ENCODE data around the gene TTC7B.

Gene TTC7B

GRCh38 chr14:90484291-90484690 lies 331.9 kb downstream of the TTC7B start:
- no peak for DNase-seq
- H4K91ac ChIP-seq (ENCODE audit: low read depth, low read length), result no peak overlapping the region
- no peak overlapping the region for H2BK120ac ChIP-seq (ENCODE audit: insufficient read depth, low read length, poor library complexity)

DNA sequence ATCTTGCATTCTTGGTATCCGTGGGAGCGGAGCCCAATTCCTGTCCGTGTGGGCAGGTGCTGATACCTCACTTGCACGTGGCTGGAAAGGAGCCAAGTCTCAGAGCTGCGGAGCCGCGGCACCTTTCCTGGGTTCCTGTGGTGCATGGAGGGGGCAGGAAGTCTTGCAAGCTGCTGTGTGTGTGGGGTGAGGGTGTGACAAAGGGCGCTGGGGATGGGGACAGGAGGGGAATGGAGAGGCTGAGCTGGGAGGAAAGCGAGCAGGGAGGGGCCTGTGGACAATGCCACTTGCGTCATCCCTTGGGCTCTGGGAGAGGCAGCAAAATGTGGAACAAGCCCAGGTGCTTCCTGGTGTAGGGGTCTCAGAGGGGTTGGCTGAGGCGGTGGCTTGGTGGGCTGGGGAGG lies 332.7 kb downstream of the TTC7B start:
- H3K79me1 ChIP-seq (ENCODE audit: low read length), result no peaks in the 10 kb centered on the region
- H4K8ac ChIP-seq (ENCODE audit: low read depth, low read length), result no peak overlapping the region
- H3K4me1 ChIP-seq (ENCODE audit: control insufficient read depth in 1 of 2, insufficient read depth in 2 of 2, low read length in 2 of 2), result no peaks in the 10 kb centered on the region
- H2BK120ac ChIP-seq (ENCODE audit: insufficient read depth, low read length, poor library complexity), result no peak overlapping the region
- H4K91ac ChIP-seq (ENCODE audit: low read depth, low read length), result no peak overlapping the region
- no peak overlapping the region for H3K4ac ChIP-seq (ENCODE audit: low read depth, low read length)
- no peak overlapping the region for H3K4me2 ChIP-seq (ENCODE audit: low read length)
- WGBS (ENCODE audit: extremely low coverage, insufficient coverage, insufficient read length), result no CpG with 5 or more reads among the region's 11 CpGs
- no peak overlapping the region for H3K4me3 ChIP-seq (ENCODE audit: low read depth, low read length)
- H2AK5ac ChIP-seq (ENCODE audit: low read length), result no peak overlapping the region
- no peaks in the 10 kb centered on the region for H3K79me2 ChIP-seq (ENCODE audit: control insufficient read depth, insufficient read depth, low read length, poor library complexity)
- no peak overlapping the region for H2BK5ac ChIP-seq (ENCODE audit: low read depth, low read length, poor library complexity)
- H3K14ac ChIP-seq (ENCODE audit: low read length), result no peak overlapping the region
- H3K23ac ChIP-seq (ENCODE audit: low read length), result no peak overlapping the region
- no peaks in the 10 kb centered on the region for H3K9me3 ChIP-seq (ENCODE audit: insufficient read depth, low read depth, low read length)
- no peak overlapping the region for H3K9ac ChIP-seq (ENCODE audit: low read length)
- H3K18ac ChIP-seq (ENCODE audit: low read length), result no peak overlapping the region
- H3K27me3 ChIP-seq (ENCODE audit: insufficient read depth, low read length), result no peaks in the 10 kb centered on the region
- H2AFZ ChIP-seq (ENCODE audit: insufficient read depth, low read length, poor library complexity), result no peak overlapping the region
- H2BK12ac ChIP-seq (ENCODE audit: low read length), result no peak overlapping the region
- H4K12ac ChIP-seq (ENCODE audit: low read depth, low read length), result no peak overlapping the region
- no peak for DNase-seq
- no peak overlapping the region for H3K27ac ChIP-seq (ENCODE audit: low read depth, low read length)
- no peaks in the 10 kb centered on the region for H3K36me3 ChIP-seq (ENCODE audit: control insufficient read depth in 1 of 2, insufficient read depth in 2 of 2, low read length in 2 of 2)

More at GRCh38 chr14:90484291-90484690, 331.9 kb downstream of the TTC7B start:
- Histone ChIP-seq H3K27ac (ENCODE audit: low read depth, low read length) (no peak overlapping the region), H3K4me3 (ENCODE audit: low read depth, low read length) (no peak overlapping the region), H3K4ac (ENCODE audit: low read depth, low read length) (no peak overlapping the region), H3K4me2 (ENCODE audit: low read length) (no peak overlapping the region), H2AK5ac (ENCODE audit: low read length) (no peak overlapping the region), H3K79me1 (ENCODE audit: low read length) (no peaks in the 10 kb centered on the region), H3K79me2 (ENCODE audit: control insufficient read depth, insufficient read depth, low read length, poor library complexity) (no peaks in the 10 kb centered on the region), H2AFZ (ENCODE audit: insufficient read depth, low read length, poor library complexity) (no peak overlapping the region), H2BK12ac (ENCODE audit: low read length) (no peak overlapping the region), H3K27me3 (ENCODE audit: insufficient read depth, low read length) (no peaks in the 10 kb centered on the region), H3K9ac (ENCODE audit: low read length) (no peak overlapping the region), H3K14ac (ENCODE audit: low read length) (no peak overlapping the region), H3K9me3 (ENCODE audit: insufficient read depth, low read depth, low read length) (no peaks in the 10 kb centered on the region), H3K18ac (ENCODE audit: low read length) (no peak overlapping the region), H4K8ac (ENCODE audit: low read depth, low read length) (no peak overlapping the region), H3K4me1 (ENCODE audit: control insufficient read depth in 1 of 2, insufficient read depth in 2 of 2, low read length in 2 of 2) (no peaks in the 10 kb centered on the region), H2BK5ac (ENCODE audit: low read depth, low read length, poor library complexity) (no peak overlapping the region), H3K36me3 (ENCODE audit: control insufficient read depth in 1 of 2, insufficient read depth in 2 of 2, low read length in 2 of 2) (no peaks in the 10 kb centered on the region), H4K12ac (ENCODE audit: low read depth, low read length) (no peak overlapping the region), H3K23ac (ENCODE audit: low read length) (no peak overlapping the region)
- WGBS (ENCODE audit: extremely low coverage, insufficient coverage, insufficient read length), result 100% methylated on average over 2 of the region's 3 CpGs

DNA sequence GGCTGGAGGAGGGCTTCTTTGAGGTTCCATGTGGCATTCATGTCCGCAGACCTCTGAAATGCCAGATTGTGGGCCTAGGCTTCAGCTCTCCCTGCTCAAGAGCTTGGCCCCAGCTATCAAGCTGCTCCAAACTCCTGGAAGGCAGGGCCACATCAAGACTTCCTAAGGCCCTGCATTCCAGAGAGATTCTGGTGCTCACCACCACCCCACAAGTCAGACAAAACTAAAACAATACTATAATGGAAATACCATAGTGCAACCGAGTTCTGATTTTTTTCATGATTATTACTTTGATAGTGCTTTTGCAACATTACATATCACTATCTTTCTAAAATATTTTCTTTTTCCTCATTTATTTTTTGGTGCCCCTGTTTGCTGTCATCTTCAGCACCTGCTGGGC lies 333.1 kb downstream of the TTC7B start:
- no peak overlapping the region for H4K8ac ChIP-seq (ENCODE audit: low read depth, low read length)
- H3K36me3 ChIP-seq (ENCODE audit: control insufficient read depth in 1 of 2, insufficient read depth in 2 of 2, low read length in 2 of 2), result no peaks in the 10 kb centered on the region
- H2AK5ac ChIP-seq (ENCODE audit: low read length), result no peak overlapping the region
- no peak overlapping the region for H3K27ac ChIP-seq (ENCODE audit: low read depth, low read length)
- H3K27me3 ChIP-seq (ENCODE audit: insufficient read depth, low read length), result no peaks in the 10 kb centered on the region
- no peak overlapping the region for H3K9ac ChIP-seq (ENCODE audit: low read length)
- no peak overlapping the region for H3K4ac ChIP-seq (ENCODE audit: low read depth, low read length)
- no peak overlapping the region for H3K18ac ChIP-seq (ENCODE audit: low read length)
- no peak overlapping the region for H2BK5ac ChIP-seq (ENCODE audit: low read depth, low read length, poor library complexity)
- no peak for DNase-seq
- no peak overlapping the region for H4K91ac ChIP-seq (ENCODE audit: low read depth, low read length)
- H2AFZ ChIP-seq (ENCODE audit: insufficient read depth, low read length, poor library complexity), result no peak overlapping the region
- no peak overlapping the region for H3K4me2 ChIP-seq (ENCODE audit: low read length)
- no peak overlapping the region for H4K12ac ChIP-seq (ENCODE audit: low read depth, low read length)
- no peak overlapping the region for H3K23ac ChIP-seq (ENCODE audit: low read length)
- H2BK120ac ChIP-seq (ENCODE audit: insufficient read depth, low read length, poor library complexity), result no peak overlapping the region
- H2BK12ac ChIP-seq (ENCODE audit: low read length), result no peak overlapping the region
- no peaks in the 10 kb centered on the region for H3K4me1 ChIP-seq (ENCODE audit: control insufficient read depth in 1 of 2, insufficient read depth in 2 of 2, low read length in 2 of 2)
- no peaks in the 10 kb centered on the region for H3K79me1 ChIP-seq (ENCODE audit: low read length)
- no peak overlapping the region for H3K14ac ChIP-seq (ENCODE audit: low read length)
- no peaks in the 10 kb centered on the region for H3K9me3 ChIP-seq (ENCODE audit: insufficient read depth, low read depth, low read length)
- WGBS (ENCODE audit: extremely low coverage, insufficient coverage, insufficient read length), result no CpG with 5 or more reads among the region's 2 CpGs
- H3K79me2 ChIP-seq (ENCODE audit: control insufficient read depth, insufficient read depth, low read length, poor library complexity), result no peaks in the 10 kb centered on the region
- no peak overlapping the region for H3K4me3 ChIP-seq (ENCODE audit: low read depth, low read length)

- H3K4me1 ChIP-seq (ENCODE audit: control insufficient read depth in 1 of 2, insufficient read depth in 2 of 2, low read length in 2 of 2), result no peaks in the 10 kb centered on the region
- H3K9me3 ChIP-seq (ENCODE audit: insufficient read depth, low read depth, low read length), result no peaks in the 10 kb centered on the region
- no peak overlapping the region for H3K23ac ChIP-seq (ENCODE audit: low read length)
- DNase-seq, result no peak
- H3K14ac ChIP-seq (ENCODE audit: low read length), result no peak overlapping the region
- no peak overlapping the region for H2BK5ac ChIP-seq (ENCODE audit: low read depth, low read length, poor library complexity)
- no peaks in the 10 kb centered on the region for H3K79me1 ChIP-seq (ENCODE audit: low read length)
- H4K8ac ChIP-seq (ENCODE audit: low read depth, low read length), result no peak overlapping the region
- no peak overlapping the region for H3K9ac ChIP-seq (ENCODE audit: low read length)
- no peak overlapping the region for H3K4ac ChIP-seq (ENCODE audit: low read depth, low read length)
- no peak overlapping the region for H3K4me2 ChIP-seq (ENCODE audit: low read length)
- H3K79me2 ChIP-seq (ENCODE audit: control insufficient read depth, insufficient read depth, low read length, poor library complexity), result no peaks in the 10 kb centered on the region
- no peak overlapping the region for H4K12ac ChIP-seq (ENCODE audit: low read depth, low read length)
- H2AK5ac ChIP-seq (ENCODE audit: low read length), result no peak overlapping the region
- H4K91ac ChIP-seq (ENCODE audit: low read depth, low read length), result no peak overlapping the region
- H2BK120ac ChIP-seq (ENCODE audit: insufficient read depth, low read length, poor library complexity), result no peak overlapping the region
- H3K27me3 ChIP-seq (ENCODE audit: insufficient read depth, low read length), result no peaks in the 10 kb centered on the region
- H3K36me3 ChIP-seq (ENCODE audit: control insufficient read depth in 1 of 2, insufficient read depth in 2 of 2, low read length in 2 of 2), result no peaks in the 10 kb centered on the region
- no peak overlapping the region for H3K27ac ChIP-seq (ENCODE audit: low read depth, low read length)
- H3K4me3 ChIP-seq (ENCODE audit: low read depth, low read length), result no peak overlapping the region
- H2BK12ac ChIP-seq (ENCODE audit: low read length), result no peak overlapping the region
- H2AFZ ChIP-seq (ENCODE audit: insufficient read depth, low read length, poor library complexity), result no peak overlapping the region
- no peak overlapping the region for H3K18ac ChIP-seq (ENCODE audit: low read length)
- no CpG with 5 or more reads among the region's 3 CpGs for WGBS (ENCODE audit: extremely low coverage, insufficient coverage, insufficient read length)
These were observed 340.9 kb downstream of the TTC7B start for GRCh38 chr14:90475298-90475697.

Data from trophoblast cell (in vitro differentiated cells and primary cell).